Testis (tissue), 2 donors: ENCODE measurements around the gene RFX2.

Experiments
- CTCF ChIP-seq, 3 experiments: fragments of 450-650 bp in 2 of 3; fragments of 200-600 bp in 1 of 3; sonication (generic) in 1 of 3; IDR thresholded peaks; one replicate each; pipeline ENCODE4 v1.5.1; 2016 to 2019; ENCODE audit warnings: antibody characterized with exemption in 3 of 3, mild to moderate bottlenecking in 2 of 3, moderate library complexity in 1 of 3
- POLR2A ChIP-seq: fragments of 450-650 bp; IDR thresholded peaks from one replicate; pipeline ENCODE4 v1.6.1; 2017; ENCODE audit warnings: antibody characterized with exemption, mild to moderate bottlenecking, moderate library complexity

- no peak for TF ChIP-seq CTCF (IDR thresholded peaks at IDR 0.05)
- no peak for TF ChIP-seq POLR2A
These were observed 41.0 kb downstream of the RFX2 start for GRCh38 chr19:6069268-6069791.
